Loucy (cell line): ENCODE results near the gene FGF14.

Experiments
- H2AFZ ChIP-seq: fragments of 200-600 bp; sonication (generic); 2 replicates; pipeline ENCODE4 v1.6.0; 2016; ENCODE audit warnings: antibody characterized with exemption, mild to moderate bottlenecking, low read length, moderate library complexity
- H3F3A ChIP-seq: fragments of 200-600 bp; 2 replicates; pipeline ENCODE4 v1.6.0; 2016; ENCODE audit warnings: antibody characterized with exemption, low read depth, mild to moderate bottlenecking
- H3K27me3 ChIP-seq: fragments of 200-600 bp; sonication (generic); 2 replicates; pipeline ENCODE4 v1.6.1; 2014; ENCODE audit warnings: low read length, mild to moderate bottlenecking; ENCODE audit not compliant: insufficient read depth, poor library complexity, severe bottlenecking
- H3K36me3 ChIP-seq: fragments of 200-600 bp; sonication (generic); 2 replicates; pipeline ENCODE4 v1.6.1; 2016; ENCODE audit warnings: low read length; ENCODE audit not compliant: insufficient read depth
- H3K4me1 ChIP-seq: fragments of 200-600 bp; sonication (generic); 2 replicates; pipeline ENCODE4 v1.5.1; 2014; ENCODE audit warnings: low read length, mild to moderate bottlenecking; ENCODE audit not compliant: insufficient read depth, poor library complexity, severe bottlenecking
- H3K4me2 ChIP-seq: fragments of 200-600 bp; sonication (generic); 2 replicates; pipeline ENCODE4 v1.6.0; 2014; ENCODE audit warnings: antibody characterized with exemption, low read length, low read depth, mild to moderate bottlenecking; ENCODE audit not compliant: poor library complexity, severe bottlenecking
- H3K4me3 ChIP-seq: fragments of 200-600 bp; sonication (generic); 2 replicates; pipeline ENCODE4 v1.5.1; 2014; ENCODE audit warnings: low read length, mild to moderate bottlenecking, mixed read lengths; ENCODE audit not compliant: poor library complexity, severe bottlenecking
- H3K79me2 ChIP-seq: fragments of 200-600 bp; sonication (generic); 2 replicates; pipeline ENCODE4 v1.6.1; 2014; ENCODE audit warnings: low read length; ENCODE audit not compliant: insufficient read depth
- H3K9ac ChIP-seq: fragments of 200-600 bp; sonication (generic); 2 replicates; pipeline ENCODE4 v1.6.0; 2014; ENCODE audit warnings: mild to moderate bottlenecking, low read depth, low read length, moderate library complexity; ENCODE audit not compliant: poor library complexity, severe bottlenecking
- H3K9me2 ChIP-seq: fragments of 200-600 bp; sonication (generic); replicated peaks from 2 replicates; pipeline ENCODE4 v1.6.1; 2016; ENCODE audit warnings: low read depth, low read length, mixed read lengths
- H3K9me3 ChIP-seq: fragments of 200-600 bp; sonication (generic); 2 replicates; pipeline ENCODE4 v1.6.1; 2014; ENCODE audit warnings: mild to moderate bottlenecking, antibody characterized with exemption, low read length, low read depth; ENCODE audit not compliant: insufficient read depth
- H4K20me1 ChIP-seq: fragments of 200-600 bp; sonication (generic); 2 replicates; pipeline ENCODE4 v1.6.0; 2014; ENCODE audit warnings: antibody characterized with exemption, low read length, mild to moderate bottlenecking; ENCODE audit not compliant: insufficient read depth, poor library complexity, severe bottlenecking
- CTCF ChIP-seq: fragments of 200-600 bp; sonication (generic); conservative IDR thresholded peaks from 2 replicates; pipeline ENCODE4 v1.5.1; 2014; ENCODE audit warnings: mild to moderate bottlenecking, antibody characterized with exemption, low read length
- EZH2phosphoT487 ChIP-seq: fragments of 200-600 bp; IDR thresholded peaks from 2 replicates; pipeline ENCODE4 v1.6.1; 2018; ENCODE audit warnings: antibody characterized with exemption, mild to moderate bottlenecking, moderate library complexity, borderline replicate concordance

Gene FGF14

GRCh38 chr13:102346769-102347168, 55.1 kb downstream of the FGF14 start:
- Histone ChIP-seq H3K9me3 (no peaks in the 10 kb centered on the region), H3K27me3 (no peaks in the 10 kb centered on the region), H3K4me1 (no peaks in the 10 kb centered on the region), H3K36me3 (no peaks in the 10 kb centered on the region), H4K20me1 (no peaks in the 10 kb centered on the region), H2AFZ (no peak overlapping the region), H3K4me3 (no peak overlapping the region), H3K9ac (no peak overlapping the region), H3F3A (no peaks in the 10 kb centered on the region), H3K4me2 (no peak overlapping the region), H3K79me2 (no peaks in the 10 kb centered on the region), H3K9me2 (no peaks in the 10 kb centered on the region)
- no peak for TF ChIP-seq CTCF
- no peak for TF ChIP-seq EZH2phosphoT487

GRCh38 chr13:102344410-102344809, 57.4 kb downstream of the FGF14 start:
- Histone ChIP-seq H3K36me3 (no peaks in the 10 kb centered on the region), H3K4me1 (no peaks in the 10 kb centered on the region), H3K4me2 (no peak overlapping the region), H3K9me3 (no peaks in the 10 kb centered on the region), H3K27me3 (no peaks in the 10 kb centered on the region), H3F3A (no peaks in the 10 kb centered on the region), H3K9ac (no peak overlapping the region), H4K20me1 (no peaks in the 10 kb centered on the region), H2AFZ (no peak overlapping the region), H3K4me3 (no peak overlapping the region), H3K79me2 (no peaks in the 10 kb centered on the region), H3K9me2 (no peaks in the 10 kb centered on the region)
- TF ChIP-seq CTCF: no peak
- TF ChIP-seq EZH2phosphoT487: no peak

GRCh38 chr13:102333320-102334198, 68.3 kb downstream of the FGF14 start:
- Histone ChIP-seq H3K9me2 (no peaks in the 10 kb centered on the region), H3K4me2 (no peak overlapping the region), H3K79me2 (no peaks in the 10 kb centered on the region), H3K4me3 (no peak overlapping the region), H3K9me3 (no peaks in the 10 kb centered on the region; the same call in 1 of the 2 replicates), H3K27me3 (no peaks in the 10 kb centered on the region), H2AFZ (no peak overlapping the region), H3K9ac (no peak overlapping the region), H4K20me1 (no peaks in the 10 kb centered on the region), H3K4me1 (no peaks in the 10 kb centered on the region), H3F3A (no peaks in the 10 kb centered on the region), H3K36me3 (no peaks in the 10 kb centered on the region)
- TF ChIP-seq EZH2phosphoT487: no peak
- no peak for TF ChIP-seq CTCF
